T-helper 1 cell treated with Interleukin-12 subunit alpha and Interleukin-12 subunit beta and Interleukin-4 antibody, amounts not matched to agents 30 μg/mL and 1 μg/mL, for 36 hours (primary cell): ENCODE results near the gene ZDHHC19.

ENCODE experiments used
- H3K27ac Mint-ChIP-seq: one replicate; pipeline ENCODE4 v1.8.0; 2021; ENCODE audit warnings: mild to moderate bottlenecking, mixed read lengths
- H3K27me3 Mint-ChIP-seq: one replicate; pipeline ENCODE4 v1.8.0; 2021; ENCODE audit warnings: low read depth, mixed read lengths
- H3K36me3 Mint-ChIP-seq: one replicate; pipeline ENCODE4 v1.8.0; 2021; ENCODE audit warnings: low read depth, mixed read lengths
- H3K4me1 Mint-ChIP-seq: one replicate; pipeline ENCODE4 v1.8.0; 2021; ENCODE audit warnings: low read depth, mixed read lengths
- H3K4me3 Mint-ChIP-seq: one replicate; pipeline ENCODE4 v1.8.0; 2021; ENCODE audit warnings: mild to moderate bottlenecking, moderate library complexity, mixed read lengths
- H3K9me3 Mint-ChIP-seq: one replicate; pipeline ENCODE4 v1.8.0; 2021; ENCODE audit warnings: mixed read lengths

Gene ZDHHC19

DNA sequence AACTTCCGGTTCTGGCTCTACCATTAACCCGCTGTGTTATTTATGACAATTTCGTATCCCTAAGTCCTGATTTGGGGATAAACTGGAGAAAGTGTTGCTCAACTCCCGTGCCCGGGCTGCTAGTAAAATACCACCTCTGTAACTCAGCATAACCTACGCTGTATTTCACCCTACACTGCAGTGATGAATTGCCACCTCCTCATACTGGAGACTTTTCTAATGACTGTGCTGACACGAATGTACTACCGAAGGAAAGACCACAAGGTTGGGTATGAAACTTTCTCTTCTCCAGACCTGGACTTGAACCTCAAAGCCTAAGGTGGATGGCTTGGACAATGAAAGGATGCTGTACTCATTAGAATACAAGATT, 21.7 kb upstream of the ZDHHC19 start:
- H3K9me3 Mint-ChIP-seq = no peaks in the 10 kb centered on the region
- H3K27ac Mint-ChIP-seq = no peak overlapping the region
- H3K27me3 Mint-ChIP-seq = no peaks in the 10 kb centered on the region
- peaks cover 21% of the 10 kb centered on the region for H3K36me3 Mint-ChIP-seq
- peaks cover 11% of the 10 kb centered on the region for H3K4me1 Mint-ChIP-seq
- no peak overlapping the region for H3K4me3 Mint-ChIP-seq

- Mint-ChIP-seq H3K4me1 (peaks cover 11% of the 10 kb centered on the region), H3K27me3 (no peaks in the 10 kb centered on the region), H3K36me3 (peaks cover 19% of the 10 kb centered on the region), H3K27ac (no peak overlapping the region), H3K4me3 (no peak overlapping the region), H3K9me3 (no peaks in the 10 kb centered on the region)
These were observed 21.1 kb upstream of the ZDHHC19 start for GRCh38 chr3:196232154-196232881.

DNA sequence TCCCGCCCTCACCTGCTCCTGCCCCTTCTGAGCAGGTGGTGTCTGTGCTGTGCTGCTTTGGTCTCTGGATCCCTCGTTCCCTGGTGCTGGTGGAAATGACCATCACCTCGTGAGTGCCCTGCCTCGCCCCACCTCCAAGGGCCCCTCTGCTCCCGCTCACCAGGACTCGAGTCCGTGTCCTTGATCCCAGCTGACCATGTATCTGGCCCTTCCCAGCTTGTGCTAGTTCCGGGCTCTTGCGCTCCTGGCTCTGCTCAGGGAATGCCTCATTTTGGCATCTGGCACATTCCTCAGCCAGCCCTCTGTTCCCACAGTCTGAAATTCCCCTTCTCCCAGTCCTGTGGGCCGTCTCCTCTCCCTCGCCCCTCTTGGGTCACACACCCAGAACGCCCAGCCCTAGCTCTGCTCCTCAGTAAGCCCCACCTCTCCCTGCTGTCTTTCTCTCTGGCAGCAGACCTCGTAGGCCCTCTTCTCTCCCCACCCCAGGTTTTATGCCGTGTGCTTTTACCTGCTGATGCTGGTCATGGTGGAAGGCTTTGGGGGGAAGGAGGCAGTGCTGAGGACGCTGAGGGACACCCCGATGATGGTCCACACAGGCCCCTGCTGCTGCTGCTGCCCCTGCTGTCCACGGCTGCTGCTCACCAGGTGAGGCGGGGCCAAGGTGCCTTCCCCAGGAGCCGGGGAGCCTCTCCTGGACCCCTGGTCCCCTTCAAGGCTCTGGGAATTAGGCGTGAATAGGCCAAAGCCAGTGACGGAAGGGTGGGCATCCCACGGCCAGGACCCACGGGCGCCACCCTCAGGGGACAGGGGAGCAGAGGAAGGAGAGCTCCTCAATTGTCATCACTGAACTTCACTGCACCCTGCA, 16.7 kb upstream of the ZDHHC19 start:
- Mint-ChIP-seq H3K9me3 (no peaks in the 10 kb centered on the region), H3K4me3 (no peak overlapping the region), H3K27me3 (peaks cover 5% of the 10 kb centered on the region), H3K4me1 (peaks cover under 1% of the 10 kb centered on the region), H3K27ac (no peak overlapping the region), H3K36me3 (peaks cover 1% of the 10 kb centered on the region)

DNA sequence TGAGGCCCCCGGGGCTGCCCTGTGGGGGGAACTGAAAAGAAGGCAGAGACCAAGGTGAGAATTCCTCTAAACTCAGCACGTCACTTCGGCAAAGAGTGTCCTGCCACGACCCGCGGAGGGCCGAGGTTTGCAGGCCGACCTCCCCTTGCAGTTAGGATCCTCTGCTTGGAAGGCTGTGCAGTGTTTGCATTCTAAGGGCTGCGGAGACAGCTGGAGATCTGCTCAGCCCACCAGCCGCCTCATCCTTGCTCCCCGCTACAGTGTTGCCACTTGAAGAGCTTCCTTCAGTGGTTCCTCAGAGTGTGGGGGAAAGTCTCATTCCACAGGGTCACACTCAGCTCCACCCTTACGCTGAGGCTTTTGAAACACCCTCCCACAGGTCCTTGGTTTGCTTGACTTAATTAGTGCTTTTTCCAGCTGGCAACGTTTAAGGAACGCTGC, 15.9 kb upstream of the ZDHHC19 start:
- Mint-ChIP-seq H3K4me3 (no peak overlapping the region), H3K27me3 (peaks cover 5% of the 10 kb centered on the region), H3K27ac (no peak overlapping the region), H3K4me1 (no peaks in the 10 kb centered on the region), H3K36me3 (no peaks in the 10 kb centered on the region), H3K9me3 (no peaks in the 10 kb centered on the region)

DNA sequence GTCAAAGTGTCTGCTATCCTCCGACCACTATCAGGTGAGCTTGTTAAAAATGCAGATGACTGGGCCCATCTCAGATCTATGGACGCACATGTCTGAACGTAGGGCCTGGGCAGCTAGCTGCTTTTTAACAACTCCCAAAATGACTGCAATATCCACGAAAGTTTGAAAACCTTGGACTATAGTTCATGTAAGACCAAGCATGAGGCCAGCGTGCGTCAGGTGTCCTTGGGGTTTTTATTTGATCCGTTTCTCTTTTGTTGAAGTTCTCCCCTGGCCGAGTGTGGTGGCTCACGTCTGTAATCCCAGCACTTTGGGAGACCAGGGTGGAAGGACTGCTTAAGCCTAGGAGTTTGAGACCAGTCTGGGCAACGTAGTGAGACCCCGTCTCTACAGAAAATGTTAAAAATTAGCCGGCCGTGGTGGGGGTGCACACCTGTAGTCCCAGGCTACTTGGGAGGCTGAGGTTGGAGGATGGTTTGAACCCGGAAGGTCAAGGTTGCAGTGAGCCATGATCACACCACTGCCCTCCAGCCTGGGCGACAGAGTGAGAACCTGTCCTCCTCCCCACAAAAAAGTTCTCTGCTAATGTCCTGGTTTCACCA, 14.7 kb upstream of the ZDHHC19 start:
- Mint-ChIP-seq H3K9me3 (no peaks in the 10 kb centered on the region), H3K4me1 (no peaks in the 10 kb centered on the region)

GRCh38 chr3:196225086-196225485, 13.9 kb upstream of the ZDHHC19 start:
- no peak overlapping the region for H3K4me3 Mint-ChIP-seq
- no peaks in the 10 kb centered on the region for H3K9me3 Mint-ChIP-seq
- H3K4me1 Mint-ChIP-seq = peaks cover 1% of the 10 kb centered on the region
- peaks cover 5% of the 10 kb centered on the region for H3K27me3 Mint-ChIP-seq
- no peak overlapping the region for H3K27ac Mint-ChIP-seq
- no peaks in the 10 kb centered on the region for H3K36me3 Mint-ChIP-seq

More for the DNA sequence above, 14.7 kb upstream of the ZDHHC19 start:
- Mint-ChIP-seq H3K27me3 (peaks cover 5% of the 10 kb centered on the region), H3K27ac (no peak overlapping the region), H3K36me3 (no peaks in the 10 kb centered on the region), H3K4me3 (no peak overlapping the region)

- peaks cover 13% of the 10 kb centered on the region for H3K4me1 Mint-ChIP-seq
These were observed 11.8 kb upstream of the ZDHHC19 start for GRCh38 chr3:196222876-196223595.

GRCh38 chr3:196220991-196221390, 9.8 kb upstream of the ZDHHC19 start:
- no peak overlapping the region for H3K27ac Mint-ChIP-seq
- no peak overlapping the region for H3K4me3 Mint-ChIP-seq
- peaks cover 5% of the 10 kb centered on the region for H3K27me3 Mint-ChIP-seq
- H3K4me1 Mint-ChIP-seq = peaks cover 16% of the 10 kb centered on the region
- no peaks in the 10 kb centered on the region for H3K36me3 Mint-ChIP-seq
- no peaks in the 10 kb centered on the region for H3K9me3 Mint-ChIP-seq

More at GRCh38 chr3:196222876-196223595, 11.8 kb upstream of the ZDHHC19 start:
- Mint-ChIP-seq H3K9me3 (no peaks in the 10 kb centered on the region), H3K27ac (no peak overlapping the region), H3K4me3 (no peak overlapping the region), H3K36me3 (no peaks in the 10 kb centered on the region), H3K27me3 (peaks cover 5% of the 10 kb centered on the region)

DNA sequence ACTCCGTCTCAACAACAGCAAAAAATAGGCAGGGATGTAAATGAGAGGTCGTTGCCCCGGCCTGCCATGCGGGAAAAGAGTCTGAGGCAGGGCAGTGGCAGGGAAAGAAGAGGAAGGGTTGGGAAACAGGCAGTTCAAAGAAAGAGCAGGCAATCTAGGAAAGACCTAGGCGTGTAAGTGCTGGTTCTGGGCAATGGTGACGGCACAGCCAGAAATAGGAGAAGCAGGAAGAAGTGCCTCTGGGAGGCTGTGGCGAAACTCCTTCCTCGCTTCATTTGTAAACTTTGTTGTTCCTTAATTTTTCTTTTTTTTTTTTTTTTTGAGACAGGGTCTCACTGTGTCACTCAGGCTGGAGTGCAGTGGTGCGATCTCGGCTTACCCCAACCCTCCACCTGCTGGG, 9.4 kb upstream of the ZDHHC19 start:
- no peaks in the 10 kb centered on the region for H3K36me3 Mint-ChIP-seq
- H3K27me3 Mint-ChIP-seq = peaks cover 5% of the 10 kb centered on the region
- H3K4me1 Mint-ChIP-seq = peaks cover 16% of the 10 kb centered on the region
- H3K4me3 Mint-ChIP-seq = no peak overlapping the region
- no peak overlapping the region for H3K27ac Mint-ChIP-seq
- no peaks in the 10 kb centered on the region for H3K9me3 Mint-ChIP-seq

DNA sequence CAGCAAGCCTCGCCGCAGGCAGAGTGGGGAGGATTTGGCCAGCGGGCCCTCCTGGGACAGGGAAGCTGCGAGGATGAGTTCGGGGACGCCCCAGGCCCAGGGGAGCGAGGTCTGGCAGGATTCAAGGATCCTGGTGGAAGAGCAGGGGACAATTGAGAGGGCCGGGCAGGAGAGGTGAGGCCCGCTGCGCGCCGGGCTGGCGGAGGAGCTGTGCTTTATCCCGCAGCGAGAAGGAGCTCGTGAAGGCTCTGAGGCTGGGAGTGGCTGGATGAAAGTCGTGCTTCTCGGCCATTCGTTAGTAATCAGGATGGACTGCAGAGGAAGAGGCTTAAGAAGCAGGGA, 8.7 kb upstream of the ZDHHC19 start:
- H3K36me3 Mint-ChIP-seq = no peaks in the 10 kb centered on the region
- peaks cover 5% of the 10 kb centered on the region for H3K27me3 Mint-ChIP-seq
- no peaks in the 10 kb centered on the region for H3K9me3 Mint-ChIP-seq
- H3K4me1 Mint-ChIP-seq = peaks cover 16% of the 10 kb centered on the region
- peak overlapping the region; percentile 75 for H3K4me3 Mint-ChIP-seq
- no peak overlapping the region for H3K27ac Mint-ChIP-seq

GRCh38 chr3:196219194-196219969, 8.2 kb upstream of the ZDHHC19 start:
- H3K4me1 Mint-ChIP-seq = peaks cover 16% of the 10 kb centered on the region
- peak overlapping the region; percentile 75 for H3K4me3 Mint-ChIP-seq
- no peaks in the 10 kb centered on the region for H3K9me3 Mint-ChIP-seq
- H3K27ac Mint-ChIP-seq = peak overlapping the region; percentile 57
- H3K36me3 Mint-ChIP-seq = no peaks in the 10 kb centered on the region
- H3K27me3 Mint-ChIP-seq = peaks cover 5% of the 10 kb centered on the region

DNA sequence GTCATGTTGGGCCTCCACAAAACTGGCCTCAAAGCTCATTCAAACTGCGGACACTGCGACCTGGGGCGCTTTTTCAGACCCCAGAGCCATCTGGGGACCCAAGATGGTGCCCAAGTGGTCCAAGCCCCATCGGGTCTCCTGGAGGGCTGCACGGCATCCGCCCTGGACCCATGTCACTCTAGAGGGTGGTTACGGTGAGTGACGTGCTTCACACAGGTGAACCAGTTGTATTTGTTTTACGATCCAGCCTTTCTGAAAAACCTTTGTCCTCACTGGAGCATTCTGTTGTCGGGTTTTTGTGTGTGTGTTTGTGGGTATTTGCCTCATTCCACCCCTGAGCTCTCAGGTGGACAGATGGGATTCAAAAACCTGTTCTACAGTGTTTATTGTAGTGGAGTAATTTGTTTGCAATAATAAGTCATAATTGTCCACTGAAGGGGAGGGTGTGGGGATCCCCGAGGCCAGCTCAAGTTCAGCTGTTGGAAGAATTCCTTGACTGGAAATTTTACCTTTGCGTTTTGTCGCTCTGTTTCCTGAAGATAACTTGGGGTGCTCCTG, 7.0 kb upstream of the ZDHHC19 start:
- no peak overlapping the region for H3K27ac Mint-ChIP-seq
- no peak overlapping the region for H3K4me3 Mint-ChIP-seq

DNA sequence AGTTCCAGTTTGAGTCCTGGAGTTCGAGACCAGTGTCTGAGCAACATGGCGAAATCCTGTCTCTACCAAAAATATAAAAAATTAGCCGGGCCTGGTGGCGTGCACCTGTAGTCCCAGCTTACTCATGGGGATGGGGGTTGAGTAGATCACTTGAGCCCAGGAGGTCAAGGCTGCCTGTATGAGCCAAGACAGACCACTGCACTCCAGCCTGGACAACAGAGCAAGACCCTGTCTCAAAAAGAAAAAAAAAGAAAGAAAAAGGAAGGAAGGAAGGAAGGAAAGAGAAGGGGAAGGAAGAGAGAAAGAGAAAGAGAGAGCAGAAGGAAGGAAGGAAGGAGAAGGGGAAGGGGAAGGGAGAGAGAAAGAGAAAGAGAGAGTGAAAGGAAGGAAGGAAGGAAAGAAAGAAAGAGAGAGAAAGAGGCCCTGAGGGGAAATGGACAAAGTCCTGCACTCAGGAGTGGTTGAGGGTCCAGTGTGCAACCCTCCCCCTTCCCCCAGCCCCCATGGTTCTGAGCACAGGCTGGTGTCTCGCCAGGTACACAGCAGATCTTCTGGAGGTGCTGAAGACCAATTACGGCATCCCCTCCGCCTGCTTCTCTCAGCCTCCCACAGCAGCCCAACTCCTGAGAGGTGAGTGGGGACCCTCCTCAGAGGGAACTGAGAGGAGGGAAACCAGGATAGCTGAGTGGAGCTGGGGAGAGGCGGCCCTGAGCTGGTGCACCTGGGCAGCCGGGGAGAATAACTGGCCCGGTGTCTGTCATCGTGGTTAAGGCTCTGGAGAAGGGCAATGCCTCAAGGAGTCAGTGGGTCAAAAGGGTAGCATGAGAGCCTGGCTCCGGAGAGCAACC, 6.3 kb upstream of the ZDHHC19 start:
- no peaks in the 10 kb centered on the region for H3K9me3 Mint-ChIP-seq
- H3K4me3 Mint-ChIP-seq = peak overlapping the region; percentile 12
- no peaks in the 10 kb centered on the region for H3K27me3 Mint-ChIP-seq
- peaks cover 16% of the 10 kb centered on the region for H3K4me1 Mint-ChIP-seq
- H3K27ac Mint-ChIP-seq = peak overlapping the region; percentile 47
- H3K36me3 Mint-ChIP-seq = no peaks in the 10 kb centered on the region

More for the DNA sequence above, 7.0 kb upstream of the ZDHHC19 start:
- Mint-ChIP-seq H3K4me1 (peaks cover 16% of the 10 kb centered on the region), H3K9me3 (no peaks in the 10 kb centered on the region), H3K36me3 (no peaks in the 10 kb centered on the region), H3K27me3 (peaks cover 3% of the 10 kb centered on the region)
